Lower lobe of right lung (tissue), 2 donors: ENCODE data around the gene IL37. TPM values are rescaled to one million over a fixed set of nuclear protein-coding genes. Genes with fewer than 3 reads are reported as not detected.

Experiments
- ATAC-seq, 2 donors: fragments of 200-7000 bp; cut with Tn5 transposase; one replicate each; pipeline ENCODE4 v1.9.1; 2020 to 2022; ENCODE audit warnings: mild to moderate bottlenecking in 2 of 2, moderate library complexity in 2 of 2
- DNase-seq: peaks from one replicate; pipeline ENCODE4 v3.0.0-alpha.2; 2020
- H3K27ac ChIP-seq: fragments of 200-600 bp; one replicate; pipeline ENCODE4 v1.8.0; 2022
- H3K27me3 ChIP-seq: fragments of 200-600 bp; one replicate; pipeline ENCODE4 v1.8.0; 2022; ENCODE audit warnings: low read depth
- H3K36me3 ChIP-seq: fragments of 200-600 bp; one replicate; pipeline ENCODE4 v1.8.0; 2022; ENCODE audit warnings: mild to moderate bottlenecking
- H3K4me1 ChIP-seq: fragments of 200-600 bp; one replicate; pipeline ENCODE4 v1.8.0; 2022
- H3K4me3 ChIP-seq: fragments of 200-600 bp; one replicate; pipeline ENCODE4 v1.8.0; 2022; ENCODE audit warnings: mild to moderate bottlenecking
- H3K9me3 ChIP-seq: fragments of 200-600 bp; one replicate; pipeline ENCODE4 v1.8.0; 2022
- intact Hi-C: fragments of 100-400 bp; cut with DNase I; formaldehyde crosslinking; loops from one replicate; pipeline ENCODE4 v1.11.0; 2022
- long read RNA-seq: library from polyadenylated mRNA; unstranded; transcript quantifications from one replicate; pipeline ENCODE4 v2.0.0, GENCODE V29; 2021
- total RNA-seq: library from RNA; stranded (reverse); fragmentation: NEBNext Ultra II Directional; extraction: Animal tissue kit (Norgen Biotek cat#: 25700); gene quantifications from one replicate; pipeline ENCODE4 v1.2.1, GENCODE V29; 2021
- TF ChIP-seq, protein P1 (sequence below): fragments of 200-600 bp; IDR thresholded peaks from one replicate; pipeline ENCODE4 v1.8.0; 2022; ENCODE audit warnings: antibody characterized with exemption, mild to moderate bottlenecking
- donor health status: DM: no; HTN: yes; CAD: no; lungs with severe emphysema.

IL37 gene, protein sequence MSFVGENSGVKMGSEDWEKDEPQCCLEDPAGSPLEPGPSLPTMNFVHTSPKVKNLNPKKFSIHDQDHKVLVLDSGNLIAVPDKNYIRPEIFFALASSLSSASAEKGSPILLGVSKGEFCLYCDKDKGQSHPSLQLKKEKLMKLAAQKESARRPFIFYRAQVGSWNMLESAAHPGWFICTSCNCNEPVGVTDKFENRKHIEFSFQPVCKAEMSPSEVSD
- total RNA-seq, result not detected
- long read RNA-seq, result 0 reads

DNA sequence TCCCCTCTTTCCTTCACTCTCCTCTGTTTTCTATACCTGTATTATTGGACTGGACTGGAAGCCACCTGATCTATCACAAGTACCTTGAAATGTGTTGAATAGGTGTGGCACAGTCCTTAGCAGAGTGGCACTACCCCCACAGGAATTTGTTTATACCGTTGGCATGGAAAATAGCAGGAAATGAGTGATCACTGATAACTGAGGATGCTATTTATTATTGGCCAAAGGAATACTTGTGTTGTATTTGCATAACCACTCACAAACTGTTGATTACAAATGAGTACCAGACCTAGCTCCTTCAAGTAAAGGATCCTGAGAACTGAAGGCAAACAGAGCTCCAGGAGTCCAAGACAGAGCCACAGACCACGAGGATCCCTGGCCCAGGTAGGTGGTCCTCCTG, at the start of gene IL37:
IL37 (plus strand) TSS at position 301 of the 400 bp plus-strand sequence. CDS start 1,848 bp downstream, outside the sequence.
- DNase-seq (no peak), ATAC-seq (no peak)
- intact Hi-C loops, result no loop called here
- no peaks in the 10 kb centered on the region for H3K27me3 ChIP-seq
- no peak within 1 kb of the TSS for H3K27ac ChIP-seq
- H3K4me1 ChIP-seq, result no peaks in the 10 kb centered on the region
- H3K4me3 ChIP-seq, result no peak within 1 kb of the TSS
- no peaks in the 10 kb centered on the region for H3K9me3 ChIP-seq
- TF ChIP-seq, protein P1, sequence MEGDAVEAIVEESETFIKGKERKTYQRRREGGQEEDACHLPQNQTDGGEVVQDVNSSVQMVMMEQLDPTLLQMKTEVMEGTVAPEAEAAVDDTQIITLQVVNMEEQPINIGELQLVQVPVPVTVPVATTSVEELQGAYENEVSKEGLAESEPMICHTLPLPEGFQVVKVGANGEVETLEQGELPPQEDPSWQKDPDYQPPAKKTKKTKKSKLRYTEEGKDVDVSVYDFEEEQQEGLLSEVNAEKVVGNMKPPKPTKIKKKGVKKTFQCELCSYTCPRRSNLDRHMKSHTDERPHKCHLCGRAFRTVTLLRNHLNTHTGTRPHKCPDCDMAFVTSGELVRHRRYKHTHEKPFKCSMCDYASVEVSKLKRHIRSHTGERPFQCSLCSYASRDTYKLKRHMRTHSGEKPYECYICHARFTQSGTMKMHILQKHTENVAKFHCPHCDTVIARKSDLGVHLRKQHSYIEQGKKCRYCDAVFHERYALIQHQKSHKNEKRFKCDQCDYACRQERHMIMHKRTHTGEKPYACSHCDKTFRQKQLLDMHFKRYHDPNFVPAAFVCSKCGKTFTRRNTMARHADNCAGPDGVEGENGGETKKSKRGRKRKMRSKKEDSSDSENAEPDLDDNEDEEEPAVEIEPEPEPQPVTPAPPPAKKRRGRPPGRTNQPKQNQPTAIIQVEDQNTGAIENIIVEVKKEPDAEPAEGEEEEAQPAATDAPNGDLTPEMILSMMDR, result no peak
- H3K36me3 ChIP-seq, result no peaks in the 10 kb centered on the region

DNA sequence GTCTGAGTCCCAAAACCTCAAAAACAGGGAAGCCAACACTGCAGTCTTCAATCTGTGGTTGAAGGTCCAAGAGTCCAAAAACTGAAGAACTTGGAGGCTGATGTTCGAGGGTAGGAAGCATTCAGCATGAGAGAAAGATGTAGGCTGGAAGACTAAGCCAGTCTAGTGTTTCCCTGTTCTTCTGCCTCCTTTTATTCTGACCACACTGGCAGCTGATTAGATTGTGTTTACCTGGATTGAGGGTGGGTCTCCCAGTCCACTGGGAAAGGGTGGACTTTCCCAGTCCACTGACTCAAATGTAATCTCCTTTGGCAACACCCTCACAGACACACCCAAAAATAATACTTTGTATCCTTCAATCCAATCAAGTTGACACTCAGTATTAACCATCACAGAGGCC, 46.9 kb upstream of the IL37 start:
- no peaks in the 10 kb centered on the region for H3K36me3 ChIP-seq
- H3K4me1 ChIP-seq, result peaks cover 4% of the 10 kb centered on the region
- TF ChIP-seq, protein P1, result no peak
- ATAC-seq, result no peak
- no peak for DNase-seq
- no peak overlapping the region for H3K27ac ChIP-seq
- intact Hi-C loops, result no loop called here
- peaks cover 8% of the 10 kb centered on the region for H3K9me3 ChIP-seq
- no peak overlapping the region for H3K4me3 ChIP-seq
- H3K27me3 ChIP-seq, result no peaks in the 10 kb centered on the region

DNA sequence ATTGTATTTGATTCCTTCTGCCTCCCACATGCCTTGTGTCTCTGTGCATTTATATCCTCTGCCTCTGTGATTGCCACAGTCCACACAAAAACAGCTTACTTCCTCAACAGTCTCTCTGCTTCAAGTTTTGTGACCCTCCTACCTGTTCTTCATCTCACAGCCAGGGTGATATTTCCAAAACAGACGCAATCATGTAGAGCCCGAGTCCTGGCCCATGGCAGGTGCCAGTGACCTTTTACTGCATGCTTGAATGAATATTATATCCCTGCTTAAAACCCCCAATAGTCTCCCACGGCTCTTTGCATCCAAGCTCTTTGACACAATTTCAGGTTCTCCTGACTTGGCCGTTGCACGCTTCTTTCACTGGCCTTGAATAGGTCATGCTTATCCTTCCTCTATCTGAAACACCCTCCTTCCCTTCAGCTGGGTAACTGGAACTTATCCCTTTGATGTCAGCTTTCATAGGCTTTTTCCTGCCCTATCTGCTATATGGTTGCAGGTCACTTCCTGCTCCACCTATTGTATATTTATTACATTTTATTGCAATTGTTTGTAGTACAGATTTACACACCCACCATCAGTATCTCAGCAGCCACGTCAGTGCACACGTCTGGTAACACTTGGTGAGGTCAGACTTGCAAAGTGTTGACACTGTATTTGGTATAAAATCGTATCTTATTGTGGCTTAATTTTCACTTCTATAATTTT, 44.7 kb upstream of the IL37 start:
- ATAC-seq, result no peak
- H3K27ac ChIP-seq, result no peak overlapping the region

DNA sequence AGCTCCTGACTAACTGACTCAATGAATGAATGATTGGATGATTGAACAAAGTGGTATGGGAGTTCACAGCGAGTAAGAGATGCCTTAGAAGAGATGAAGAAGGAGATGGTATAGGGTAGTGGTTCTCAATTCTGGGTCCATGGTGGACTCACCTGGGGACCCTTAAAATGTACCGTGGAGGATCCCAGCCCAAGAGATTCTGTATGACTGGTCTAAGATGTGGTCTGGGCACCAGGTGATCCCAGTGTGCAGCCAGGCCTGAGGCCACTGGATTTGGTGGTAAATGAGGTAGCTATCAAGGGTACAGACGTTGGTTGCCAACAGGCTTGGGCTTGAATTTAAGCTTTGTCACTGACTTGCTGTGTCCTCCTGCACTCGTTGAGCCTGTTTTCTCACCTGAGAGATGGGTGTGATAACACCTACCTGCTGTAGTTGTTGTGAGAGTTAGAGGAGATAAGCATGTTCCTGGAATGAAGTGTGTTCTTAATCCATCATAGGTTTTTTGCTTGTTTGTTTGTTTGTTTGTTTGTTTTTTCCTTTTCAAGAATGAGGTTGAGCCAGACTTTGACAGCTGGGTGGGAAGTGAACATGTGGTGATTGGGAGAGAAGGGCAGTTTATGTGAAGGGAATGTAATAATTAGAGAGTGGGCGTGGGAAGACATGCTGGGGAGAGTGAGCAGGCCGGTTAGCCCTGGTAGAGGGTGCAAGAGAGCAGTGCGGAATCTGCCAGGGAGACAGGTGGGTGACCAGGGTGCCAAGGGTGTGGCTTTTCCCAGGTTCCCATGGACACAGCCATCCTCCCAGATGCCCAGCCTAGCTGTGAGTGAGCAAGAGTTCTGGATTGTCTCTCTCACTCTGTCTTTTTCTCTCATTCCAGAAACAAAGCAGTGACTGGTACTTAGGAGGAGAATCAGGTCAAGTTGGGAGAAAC, 43.0 kb upstream of the IL37 start:
- ATAC-seq, result no peak
- H3K27me3 ChIP-seq, result no peaks in the 10 kb centered on the region
- DNase-seq, result no peak

More for the DNA sequence above, 44.7 kb upstream of the IL37 start:
- no peak overlapping the region for H3K4me3 ChIP-seq
- no peaks in the 10 kb centered on the region for H3K36me3 ChIP-seq
- no peak for DNase-seq
- no peaks in the 10 kb centered on the region for H3K9me3 ChIP-seq
- TF ChIP-seq, protein P1, result no peak
- H3K4me1 ChIP-seq, result peaks cover 26% of the 10 kb centered on the region
- intact Hi-C loops, result no loop called here
- no peaks in the 10 kb centered on the region for H3K27me3 ChIP-seq

More for the DNA sequence above, 43.0 kb upstream of the IL37 start:
- no peak overlapping the region for H3K27ac ChIP-seq
- H3K4me1 ChIP-seq, result peaks cover 27% of the 10 kb centered on the region
- intact Hi-C loops, result no loop called here
- no peaks in the 10 kb centered on the region for H3K9me3 ChIP-seq
- H3K4me3 ChIP-seq, result no peak overlapping the region
- H3K36me3 ChIP-seq, result no peaks in the 10 kb centered on the region
- TF ChIP-seq, protein P1, result no peak
